ENCODE data around the gene SBF2.
A peak's percentile ranks its signal among the peaks of the same experiment; 100 is the strongest.

Gene SBF2

GRCh38 chr11:9740202-9740883 lies 553.7 kb downstream of the SBF2 start:
- CTCF ChIA-PET, result interaction anchor here (1.0 to 10.0 kb wide), 6 partner anchors 7 to 127 kb away, joined by 3 to 94 read pairs (median 5); no protein-coding TSS in a partner anchor
- no peak for DNase-seq (ENCODE audit: extremely low spot score)
- no peak for TF ChIP-seq CTCF (IDR thresholded peaks at IDR 0.05; ENCODE audit: control extremely low read depth, extremely low read depth, low read depth, missing control alignments)

DNA sequence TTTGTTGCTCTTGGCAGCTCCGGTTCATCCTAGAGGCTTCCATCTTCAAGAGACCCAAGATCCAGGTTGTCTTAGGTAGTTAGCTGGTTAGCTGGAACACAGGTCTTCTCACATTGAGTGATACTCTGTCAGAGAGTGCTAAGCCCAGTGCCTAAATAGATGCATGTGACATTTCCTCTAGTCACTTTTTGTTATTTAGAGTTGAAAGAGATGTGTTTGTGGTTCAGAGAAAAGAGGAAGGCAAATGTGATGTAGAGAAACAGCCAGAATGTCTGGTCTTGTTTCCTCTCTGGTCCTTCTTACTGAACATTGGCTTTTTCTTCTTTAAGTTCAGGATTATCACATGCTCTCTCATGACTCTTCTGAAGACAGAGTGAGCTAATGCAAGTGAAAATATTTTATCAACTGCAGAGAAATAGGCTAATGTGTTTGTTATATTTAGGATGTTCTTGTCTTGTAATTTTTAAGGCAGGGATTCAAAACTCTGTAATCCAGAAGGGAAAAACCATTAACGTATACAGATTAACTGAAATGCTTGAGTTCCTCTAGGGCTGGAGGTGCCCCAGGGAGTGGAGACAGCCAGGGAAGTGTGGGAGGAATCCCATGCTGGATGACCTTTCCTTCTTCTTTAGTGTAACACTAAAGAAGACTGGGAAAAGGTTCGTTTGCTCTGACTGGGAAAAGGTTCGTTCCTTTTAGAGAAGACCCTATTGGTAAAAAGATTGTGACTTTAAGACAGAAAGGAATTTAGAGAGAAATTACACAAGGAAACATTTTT lies 554.7 kb downstream of the SBF2 start:
- ChIA-PET POLR2A (no interaction called here), CTCF (interaction anchor here (1.0 to 10.0 kb wide), 6 partner anchors 8 to 126 kb away, joined by 3 to 94 read pairs (median 8); no protein-coding TSS in a partner anchor)
- DNase-seq (ENCODE audit: extremely low spot score), result peak; percentile 32
- TF ChIP-seq CTCF (IDR thresholded peaks at IDR 0.05; ENCODE audit: control extremely low read depth, extremely low read depth, low read depth, missing control alignments), result no peak

More at GRCh38 chr11:9740202-9740883, 553.7 kb downstream of the SBF2 start:
- POLR2A ChIA-PET, result no interaction called here

DNA sequence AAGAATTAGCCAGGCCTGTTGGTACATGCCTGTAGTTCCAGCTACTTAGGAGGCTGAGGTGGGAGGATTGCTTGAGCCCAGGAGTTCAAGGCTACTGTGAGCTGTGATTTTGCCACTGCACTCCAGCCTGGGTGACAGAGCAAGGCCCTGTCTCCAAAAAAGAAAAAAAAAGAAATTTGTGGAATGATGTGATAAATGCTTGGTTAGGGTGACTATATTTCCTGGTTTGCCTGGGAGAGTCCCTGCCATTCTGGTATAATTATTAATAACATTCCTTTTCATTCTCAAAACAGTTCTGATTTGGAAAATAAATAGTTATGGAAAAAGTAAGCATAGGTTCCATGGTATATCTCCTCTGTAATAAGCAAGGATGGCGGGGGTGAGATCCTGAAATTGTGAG lies 555.3 kb downstream of the SBF2 start:
- DNase-seq (ENCODE audit: extremely low spot score), result no peak
- ChIA-PET CTCF (interaction anchor here (1.4 to 10.0 kb wide), 4 partner anchors 9 to 232 kb away, joined by 3 to 94 read pairs (median 12); no protein-coding TSS in a partner anchor), POLR2A (no interaction called here)
- no peak for TF ChIP-seq CTCF (IDR thresholded peaks at IDR 0.05; ENCODE audit: control extremely low read depth, extremely low read depth, low read depth, missing control alignments)

DNA sequence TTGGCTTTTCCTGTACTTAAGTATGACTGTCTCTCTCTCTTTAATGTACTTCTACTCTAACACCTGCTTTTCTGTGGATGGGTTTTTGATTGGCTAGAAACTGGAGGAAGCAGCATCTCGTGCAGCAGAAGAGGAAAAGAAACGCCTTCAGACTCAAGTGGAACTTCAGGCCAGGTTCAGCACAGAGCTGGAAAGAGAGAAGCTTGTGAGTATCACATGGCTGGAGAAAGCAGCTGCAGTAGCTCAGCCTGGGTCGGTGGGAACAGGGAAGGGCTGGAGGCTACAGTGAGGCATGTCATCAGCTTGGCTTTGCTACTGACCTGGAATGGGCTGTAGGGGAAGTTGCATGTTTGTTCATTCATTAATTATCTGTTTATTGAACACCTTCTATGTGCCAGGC lies 555.9 kb downstream of the SBF2 start:
- ChIA-PET POLR2A (interaction anchor here (1.0 kb wide), 1 partner anchor 9 kb away, joined by 3 read pairs; no protein-coding TSS in a partner anchor), CTCF (interaction anchor here (1.4 to 10.0 kb wide), 9 partner anchors 10 to 232 kb away, joined by 3 to 94 read pairs (median 8); no protein-coding TSS in a partner anchor)
- DNase-seq (ENCODE audit: extremely low spot score), result no peak
- TF ChIP-seq CTCF (IDR thresholded peaks at IDR 0.05; ENCODE audit: control extremely low read depth, extremely low read depth, low read depth, missing control alignments), result no peak

DNA sequence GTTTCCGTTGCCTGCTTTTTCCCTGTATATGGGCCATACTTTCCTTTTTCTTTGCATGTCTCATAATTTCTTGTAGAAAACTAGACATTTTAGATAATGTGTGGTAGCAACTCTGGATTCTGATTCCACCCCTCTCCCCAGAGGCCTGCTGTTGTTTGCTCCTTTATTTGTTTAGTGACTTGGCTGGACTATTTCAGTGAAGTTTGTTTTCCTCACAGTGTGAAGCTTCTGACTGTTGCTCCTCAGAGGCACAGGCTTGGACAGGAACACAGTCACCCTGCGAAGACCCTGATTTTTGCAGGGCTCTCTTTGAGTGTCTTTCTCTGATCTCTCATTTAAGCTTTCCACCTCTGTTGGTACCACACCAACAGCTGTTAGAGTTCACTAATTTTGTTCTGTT lies 557.7 kb downstream of the SBF2 start:
- no peak for DNase-seq (ENCODE audit: extremely low spot score)
- POLR2A ChIA-PET, result interaction anchor here (0.6 kb wide), 1 partner anchor 426 kb away, joined by 3 read pairs; no protein-coding TSS in a partner anchor
- no peak for TF ChIP-seq CTCF (IDR thresholded peaks at IDR 0.05; ENCODE audit: control extremely low read depth, extremely low read depth, low read depth, missing control alignments)
- CTCF ChIA-PET, result interaction anchor here (1.3 to 10.0 kb wide), 7 partner anchors 9 to 123 kb away, joined by 4 to 94 read pairs (median 10); no protein-coding TSS in a partner anchor

- DNase-seq (ENCODE audit: extremely low spot score), result no peak
- TF ChIP-seq CTCF (IDR thresholded peaks at IDR 0.05; ENCODE audit: control extremely low read depth, extremely low read depth, low read depth, missing control alignments), result no peak
- CTCF ChIA-PET, result interaction anchor here (1.9 to 10.0 kb wide), 3 partner anchors 12 to 123 kb away, joined by 8 to 94 read pairs (median 12); no protein-coding TSS in a partner anchor
- POLR2A ChIA-PET, result no interaction called here
These were observed 558.1 kb downstream of the SBF2 start for GRCh38 chr11:9735919-9736318.

Data from GM10248 (cell line).